Measurements from ENCODE around the gene C4BPB.

DNA sequence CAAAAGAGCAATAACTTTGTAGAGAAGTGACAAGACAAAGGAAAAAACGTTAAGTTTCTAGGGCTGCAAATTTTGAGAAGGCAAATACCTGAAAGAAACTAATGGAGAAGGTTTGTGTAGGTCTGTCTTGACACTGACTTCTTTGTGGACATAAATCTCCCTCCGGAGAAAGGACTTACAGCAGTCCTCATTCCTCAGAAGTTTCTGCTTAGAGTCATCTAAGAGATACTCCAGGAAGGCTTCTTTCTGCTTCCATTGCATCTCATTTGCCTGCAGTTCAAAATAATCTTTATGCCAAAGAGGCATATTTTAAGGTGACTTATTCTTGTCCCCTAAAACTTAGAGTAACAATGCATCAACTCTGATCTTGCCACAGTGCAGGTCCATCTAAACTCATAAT lies 4.4 kb upstream of the C4BPB start:
- TF ChIP-seq EZH2 (IDR thresholded peaks at IDR 0.05; ENCODE audit: insufficient read depth, poor library complexity, severe bottlenecking) (no peak), EZH2phosphoT487 (IDR thresholded peaks at IDR 0.05; ENCODE audit: insufficient read depth, low read depth) (no peak)

Measured in GM23248 (cell line).